HG03159 (cell line): ENCODE data around the gene BHLHA15.

Experiments used
- ATAC-seq: cut with Tn5 transposase; IDR thresholded peaks from one replicate; pipeline ENCODE4 v1.9.1; 2021; ENCODE audit warnings: mild to moderate bottlenecking, moderate library complexity; ENCODE audit not compliant: unreplicated experiment

The BHLHA15 gene

DNA sequence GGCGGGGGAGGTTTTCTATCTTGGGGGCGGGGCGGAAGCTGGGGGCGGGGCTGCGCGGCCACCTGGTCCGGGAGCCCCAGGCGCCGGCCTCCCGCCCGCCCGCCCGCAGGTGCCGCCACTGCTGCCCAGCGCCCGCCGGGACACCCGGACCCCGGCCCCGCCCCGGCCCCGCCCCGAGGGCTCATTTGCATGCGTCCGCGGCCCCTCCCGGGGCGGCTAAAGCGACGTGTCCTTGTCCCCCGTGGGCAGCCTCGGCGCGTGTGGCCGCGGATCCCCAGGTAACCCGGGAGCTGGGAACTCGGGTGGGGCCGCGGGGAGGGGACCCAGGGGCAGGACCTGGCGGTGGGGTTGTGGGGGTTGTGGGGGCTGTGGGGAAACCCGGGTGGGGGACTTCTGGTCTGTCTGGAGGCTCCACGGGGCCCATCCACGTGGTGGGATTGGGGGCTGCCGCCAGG, at the start of gene BHLHA15:
Gene BHLHA15 (plus strand): TSS at position 219 of the 455 bp plus-strand sequence. CDS start 871 bp downstream, outside the sequence.
- ATAC-seq: no peak

DNA sequence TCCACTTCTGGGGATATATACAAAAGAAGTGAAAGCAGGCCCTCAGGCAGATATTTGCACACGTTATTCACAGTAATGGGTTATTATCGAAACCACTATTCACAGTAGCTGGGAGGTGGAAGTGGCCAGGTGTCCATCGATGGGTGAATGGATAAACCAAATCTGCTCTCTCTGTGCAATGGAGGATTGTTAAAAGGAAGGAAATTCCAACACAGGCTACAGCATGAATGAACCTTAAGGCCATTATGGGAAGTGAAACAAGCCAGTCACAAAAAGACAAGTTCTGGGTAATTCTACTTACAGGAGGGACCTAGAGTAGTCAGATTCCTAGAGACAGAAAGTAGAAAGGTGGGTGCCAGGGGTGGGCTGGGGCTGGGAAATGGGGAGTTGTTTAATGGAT, 48.5 kb upstream of the BHLHA15 start:
- ATAC-seq: no peak

DNA sequence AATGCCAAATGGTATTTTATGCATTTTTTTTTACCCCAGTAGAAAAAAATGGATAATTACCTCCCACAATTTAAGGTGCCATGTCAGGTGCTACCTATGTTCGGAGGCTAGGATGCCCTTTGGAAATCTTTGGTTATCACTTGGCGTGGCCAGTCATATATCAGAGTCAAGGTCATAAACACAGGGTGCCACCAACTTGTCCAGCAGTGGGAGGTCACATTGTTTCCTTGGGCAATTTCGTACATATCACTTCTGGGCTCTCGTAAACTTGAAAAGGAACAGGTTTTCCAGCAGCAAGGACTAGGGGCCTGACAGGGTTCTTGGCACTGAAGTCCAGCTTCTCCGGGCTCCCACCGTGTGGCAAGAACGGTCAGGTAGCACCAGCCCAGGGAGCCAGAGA, 48.0 kb upstream of the BHLHA15 start:
- no peak for ATAC-seq

DNA sequence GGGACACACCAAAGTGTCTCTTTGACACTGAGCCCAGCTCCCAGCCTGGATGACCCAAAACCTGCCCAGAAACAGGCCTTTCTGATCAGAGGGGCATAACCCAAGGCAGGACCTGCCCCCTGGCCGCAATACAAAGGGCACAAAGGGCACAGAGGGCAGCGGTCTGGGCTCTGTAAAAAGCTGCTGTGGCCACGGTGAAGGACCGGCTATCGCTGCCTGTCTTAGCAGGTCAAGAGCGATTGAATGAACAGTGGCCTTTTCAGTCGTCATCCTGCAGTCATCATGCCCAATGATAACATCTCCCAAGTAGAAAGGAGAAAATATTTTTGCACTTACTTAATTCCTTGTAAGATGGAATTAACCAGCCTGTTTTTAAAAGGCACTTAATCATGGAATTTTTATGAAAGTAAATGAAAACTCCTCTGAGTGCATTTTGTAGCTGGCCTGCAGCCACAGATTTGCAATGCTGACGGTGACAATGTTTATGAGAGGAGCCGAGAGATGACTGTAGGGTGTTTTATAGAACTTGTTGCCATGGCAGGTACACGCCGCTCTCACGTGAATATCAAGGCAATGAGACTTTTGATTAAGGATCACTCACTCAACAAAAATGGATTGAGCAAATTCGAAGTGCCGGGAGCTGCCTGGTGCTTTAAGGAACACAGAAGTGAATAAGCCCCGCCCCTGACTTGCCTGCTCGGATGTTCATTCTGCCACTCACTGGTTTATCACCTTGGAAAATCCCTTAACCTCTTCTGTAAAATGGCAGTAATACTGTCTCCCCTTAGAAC, 47.3 kb upstream of the BHLHA15 start:
- ATAC-seq: no peak

DNA sequence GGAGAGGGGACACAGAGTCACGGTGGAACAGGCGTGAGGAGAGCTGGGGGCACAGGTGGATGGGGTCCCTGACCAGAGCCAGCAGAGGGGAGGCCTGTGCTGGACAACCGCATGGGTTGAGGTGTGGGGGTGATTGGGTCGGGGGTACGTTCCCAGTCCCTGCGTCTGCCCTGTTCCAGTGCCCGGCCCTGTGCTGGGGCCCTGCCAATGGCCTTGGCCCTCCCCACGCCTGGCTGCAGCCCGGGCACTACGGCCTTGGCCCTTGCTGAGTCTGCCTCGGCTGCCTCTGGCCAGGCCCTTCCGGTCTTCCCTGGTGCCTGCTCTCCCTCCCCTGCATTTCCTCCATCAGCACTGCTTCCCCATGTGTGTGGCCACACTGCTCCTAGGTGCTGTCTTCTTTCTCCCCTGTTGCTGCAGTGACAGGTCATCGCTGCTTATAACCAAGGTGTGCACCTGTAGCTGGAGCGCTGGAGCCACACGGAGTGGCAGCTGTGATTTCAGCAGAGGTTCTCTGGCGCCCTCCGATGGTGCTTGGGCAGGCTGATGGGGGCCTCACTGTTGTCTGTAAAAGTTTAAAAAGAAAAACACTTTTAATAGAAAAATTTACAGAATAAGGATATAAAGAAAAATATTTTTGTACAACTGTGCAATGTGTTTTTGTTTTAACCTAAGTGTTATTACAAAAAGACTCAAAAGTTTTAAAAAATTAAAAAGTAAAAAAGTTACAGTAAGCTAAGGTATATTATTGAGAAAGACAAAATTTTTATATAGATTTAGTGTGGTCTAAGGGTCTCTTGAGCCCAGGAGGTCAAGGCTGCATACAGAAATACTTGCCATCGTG, 45.2 kb upstream of the BHLHA15 start:
- peak; percentile 72 for ATAC-seq

DNA sequence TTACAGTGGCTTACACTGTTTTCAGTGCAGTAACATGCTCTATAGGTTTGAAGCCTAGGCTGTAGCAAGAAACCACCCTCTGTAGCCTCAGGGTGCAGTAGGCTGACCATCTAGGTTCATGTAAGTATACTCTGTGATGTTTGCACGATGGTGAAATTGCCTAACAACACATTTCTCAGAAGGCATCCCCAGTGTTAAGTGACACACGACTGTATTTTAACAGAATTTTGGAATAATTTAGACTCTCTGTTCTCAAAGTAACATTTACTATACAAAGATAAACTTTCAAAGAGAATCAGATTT, 44.6 kb upstream of the BHLHA15 start:
- ATAC-seq: no peak

DNA sequence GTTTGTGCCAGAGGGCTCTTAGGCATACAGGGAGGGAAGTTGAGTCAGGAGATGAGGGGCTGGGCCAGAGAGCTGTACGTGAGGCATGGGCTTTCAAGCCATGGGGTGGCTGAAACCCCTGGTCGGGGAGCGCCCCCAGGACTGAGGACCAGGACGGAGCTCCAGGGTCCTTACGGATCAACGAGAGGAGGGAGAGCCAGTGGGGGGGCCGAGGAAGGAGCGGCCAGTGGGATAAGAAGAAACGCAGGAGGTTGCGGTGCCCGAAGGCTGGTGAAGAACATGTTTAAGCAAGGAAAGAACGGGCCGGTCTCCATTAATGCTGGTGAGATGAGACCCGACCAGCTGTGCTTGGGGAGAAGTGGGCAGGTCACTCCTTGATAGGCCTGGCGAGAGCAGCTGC, 43.6 kb upstream of the BHLHA15 start:
- no peak for ATAC-seq

DNA sequence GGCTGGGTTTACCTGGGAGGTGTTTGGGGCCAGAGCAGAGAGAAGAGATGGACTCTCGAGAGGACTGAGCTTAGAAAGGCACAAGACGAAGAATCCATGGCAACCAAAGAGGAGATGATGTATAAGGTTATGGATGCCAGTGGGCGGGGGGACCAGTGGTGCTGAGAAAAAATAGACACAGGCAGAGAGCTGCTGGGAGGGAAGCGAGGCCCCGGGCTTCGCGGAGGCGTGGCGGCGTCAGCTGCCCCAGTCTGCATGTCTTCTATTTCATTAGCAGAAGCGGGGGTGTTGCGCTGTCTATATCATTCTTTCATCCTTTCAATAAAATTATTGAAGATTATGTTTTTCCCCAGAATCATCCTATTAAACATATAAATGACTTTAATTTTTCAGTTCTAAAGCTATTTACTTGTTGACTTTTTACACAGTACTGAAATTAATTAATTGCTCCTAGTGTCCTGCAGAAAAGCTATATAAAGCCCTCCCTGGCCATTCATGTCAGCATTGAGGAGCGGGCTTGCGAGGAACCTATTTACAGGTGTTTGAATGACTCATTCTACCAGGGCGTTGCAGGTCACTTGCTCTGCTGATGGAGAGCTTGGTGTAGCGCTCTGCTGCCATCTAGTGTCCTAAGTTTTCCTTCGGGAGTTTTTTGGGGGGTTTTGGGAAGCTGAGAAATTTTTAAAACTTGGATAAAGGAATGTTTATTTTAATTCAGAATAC, 42.9 kb upstream of the BHLHA15 start:
- peak; percentile 77 for ATAC-seq

DNA sequence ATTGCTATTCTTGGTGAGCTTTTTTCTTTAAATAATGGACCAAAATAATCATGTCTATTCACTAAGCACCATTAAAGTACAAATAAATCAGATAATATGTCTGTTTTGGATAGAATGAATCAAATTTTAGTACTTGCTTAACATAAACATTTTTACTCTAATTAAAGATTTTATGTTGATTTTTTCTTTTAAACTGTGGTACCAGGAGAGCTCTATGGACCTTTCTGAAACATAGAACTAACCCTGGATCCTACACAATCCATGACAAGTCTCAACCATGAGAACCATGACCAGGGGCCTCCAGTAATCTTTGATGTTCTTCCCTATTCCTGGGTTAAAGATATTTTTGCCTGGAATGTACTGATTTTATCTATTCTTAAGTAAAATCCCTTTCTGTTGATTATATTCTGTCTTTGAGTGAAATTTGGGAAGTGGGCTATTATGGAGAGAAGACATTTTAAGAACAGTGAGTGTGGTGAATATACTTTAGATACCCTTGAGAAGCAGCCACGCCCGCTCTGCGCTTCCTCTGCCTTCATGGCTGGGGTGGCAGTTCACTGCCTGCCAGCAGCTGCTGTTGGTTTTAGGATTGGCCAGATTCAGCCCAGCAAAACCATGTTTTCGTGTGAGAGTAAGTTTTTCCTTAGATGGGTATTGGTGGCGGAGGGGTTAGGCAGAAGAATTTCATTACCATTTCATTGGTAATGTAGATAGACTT, 42.2 kb upstream of the BHLHA15 start:
- ATAC-seq: no peak

DNA sequence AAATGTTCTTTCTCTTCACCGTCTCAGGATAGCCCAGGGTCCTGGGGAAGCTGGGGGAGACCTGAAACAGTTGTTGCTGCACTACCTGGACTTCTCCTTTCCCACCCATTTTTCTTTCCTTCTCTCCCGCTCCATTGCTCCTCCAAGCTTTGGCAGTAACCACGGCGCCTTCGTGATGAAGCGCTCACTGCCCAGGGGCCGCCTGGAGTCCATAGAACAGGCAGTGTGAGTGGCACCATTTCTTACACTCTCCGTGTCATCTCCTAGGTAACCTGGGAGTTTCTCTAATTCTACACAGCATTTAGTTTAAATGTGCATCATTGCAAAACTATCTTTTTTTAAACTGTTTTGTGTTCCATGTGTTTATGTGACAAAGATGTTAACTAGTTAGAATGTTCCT, 40.3 kb upstream of the BHLHA15 start:
- ATAC-seq: no peak

DNA sequence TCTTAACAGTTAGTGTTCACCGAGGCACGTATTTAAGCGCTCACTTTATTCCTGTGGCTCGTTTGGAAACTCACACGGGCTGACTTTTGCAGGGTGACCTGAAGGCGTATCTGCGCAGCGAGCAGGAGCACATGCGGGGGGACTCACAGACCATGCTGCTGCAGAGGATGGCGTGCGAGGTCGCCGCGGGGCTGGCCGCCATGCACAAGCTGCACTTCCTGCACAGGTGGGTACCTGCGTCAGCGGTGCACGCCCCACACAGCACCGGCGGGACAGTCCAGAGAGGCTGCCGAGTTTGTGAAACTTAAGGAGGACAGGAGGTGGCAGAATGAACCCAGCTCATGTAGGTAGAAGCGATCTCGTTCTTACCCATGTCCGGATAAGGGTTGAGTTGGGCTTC, 39.8 kb upstream of the BHLHA15 start:
- ATAC-seq: no peak

DNA sequence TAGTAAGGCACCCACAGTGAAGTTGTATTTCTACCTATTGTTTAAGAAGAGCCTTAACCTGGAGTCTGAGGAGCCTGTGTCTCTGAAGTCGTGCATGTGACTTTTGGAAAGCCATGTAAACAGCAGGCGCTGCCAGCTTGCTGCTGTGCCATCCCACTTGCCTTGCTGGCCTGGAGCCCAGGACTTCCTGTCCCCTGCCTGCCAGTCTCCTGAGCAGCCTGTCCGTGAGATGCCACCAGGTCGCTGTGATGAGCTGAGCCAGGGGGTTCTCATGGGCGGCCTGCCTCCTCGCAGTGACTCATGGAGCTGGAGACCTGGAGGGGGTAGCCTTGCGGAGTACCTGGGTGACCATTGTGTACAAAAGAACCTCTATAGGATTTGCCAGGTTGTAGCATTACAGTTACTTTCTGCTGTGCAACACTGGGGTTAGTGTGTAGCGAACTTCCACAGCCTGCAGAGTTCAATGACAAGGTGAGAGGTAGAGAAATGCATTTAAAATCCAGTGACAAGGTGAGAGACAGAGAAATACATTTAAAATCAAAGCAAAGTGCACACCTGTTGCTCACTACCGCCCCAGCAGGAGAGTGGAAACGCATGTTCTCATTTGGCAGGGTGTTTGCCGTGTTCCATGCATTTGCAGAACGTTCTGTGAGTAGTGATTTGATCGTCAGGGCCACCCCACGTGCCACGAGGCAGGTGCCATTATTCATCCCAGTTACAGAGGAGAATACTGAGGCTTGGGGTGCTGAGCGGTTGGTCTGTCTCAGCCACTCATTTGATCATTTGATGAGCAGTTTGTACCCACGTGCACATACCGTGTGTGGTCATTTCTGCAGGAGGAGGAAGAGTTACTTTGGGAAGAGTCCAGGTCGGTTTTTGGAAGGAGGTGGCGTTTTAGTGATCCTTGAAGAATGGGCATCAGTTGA, 36.6 kb upstream of the BHLHA15 start:
- ATAC-seq: no peak

DNA sequence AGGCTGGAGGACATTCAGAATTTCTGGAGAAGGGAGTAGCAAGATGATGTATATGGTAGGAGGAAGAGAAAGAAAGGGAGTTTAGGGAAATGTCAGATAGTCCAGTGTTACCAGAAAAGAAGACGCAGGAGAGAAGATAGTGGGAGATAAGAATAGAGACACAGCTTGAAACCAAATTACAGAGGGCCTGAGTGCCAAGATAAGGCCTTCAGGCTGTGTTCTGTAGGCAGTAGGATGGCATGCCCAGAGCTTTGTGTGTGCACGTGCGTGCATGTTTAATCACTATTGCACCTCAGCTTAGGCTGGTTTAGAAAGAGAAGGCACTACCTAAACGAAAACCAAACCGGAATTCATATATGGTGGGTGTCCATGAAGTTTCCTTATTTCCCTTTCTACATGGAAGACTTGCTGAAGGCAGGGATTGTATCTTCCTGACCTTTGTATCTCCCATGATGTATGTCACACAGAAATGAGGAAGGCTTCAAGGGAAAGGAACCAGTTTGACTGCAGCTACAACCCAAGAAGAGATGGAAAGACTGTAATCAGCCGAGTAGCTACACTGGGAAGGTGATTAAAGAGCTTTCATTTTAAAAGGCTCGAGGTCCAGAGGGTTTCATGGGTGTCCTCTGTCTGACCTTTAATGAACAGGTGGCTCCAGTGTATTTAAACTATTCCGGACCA, 35.8 kb upstream of the BHLHA15 start:
- no peak for ATAC-seq

DNA sequence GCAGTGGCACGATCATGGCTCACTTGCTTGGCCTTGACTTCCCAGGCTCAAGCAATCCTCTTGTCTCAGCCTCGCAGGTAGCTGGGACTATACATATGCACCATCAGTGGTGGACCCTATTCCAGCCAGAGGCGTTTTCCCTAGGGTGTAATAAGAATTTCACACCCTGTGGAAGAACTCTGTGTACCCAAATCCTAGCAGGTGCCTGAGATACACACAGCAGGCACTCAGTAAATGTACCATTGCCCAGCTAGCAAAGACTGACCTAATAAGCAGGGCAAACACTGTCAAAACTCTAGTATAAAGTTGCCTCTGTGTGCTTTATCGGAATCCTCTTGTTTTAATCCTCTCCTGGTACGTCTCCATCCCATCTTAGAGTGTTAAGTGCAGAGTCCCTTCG, 33.7 kb upstream of the BHLHA15 start:
- ATAC-seq: no peak

DNA sequence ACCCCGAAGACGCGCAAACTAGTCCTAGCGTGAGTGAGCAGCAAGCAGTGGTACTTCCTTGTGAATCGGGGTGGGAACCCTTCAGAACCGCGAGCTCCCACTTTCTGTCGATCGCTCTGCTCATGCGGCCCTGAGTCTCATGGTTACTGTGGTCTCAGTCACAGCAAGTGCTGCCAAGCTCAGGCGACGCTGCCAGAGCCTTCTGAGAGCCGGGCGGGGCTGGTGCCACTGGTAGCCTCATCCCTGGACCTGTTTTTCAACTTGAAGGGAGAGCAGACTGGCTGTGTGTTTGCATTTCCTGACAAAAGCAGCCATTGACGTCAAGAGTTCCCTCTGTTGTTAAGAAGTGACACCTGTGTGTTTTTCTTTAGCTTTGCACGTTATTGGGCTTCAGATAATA, 32.9 kb upstream of the BHLHA15 start:
- no peak for ATAC-seq

DNA sequence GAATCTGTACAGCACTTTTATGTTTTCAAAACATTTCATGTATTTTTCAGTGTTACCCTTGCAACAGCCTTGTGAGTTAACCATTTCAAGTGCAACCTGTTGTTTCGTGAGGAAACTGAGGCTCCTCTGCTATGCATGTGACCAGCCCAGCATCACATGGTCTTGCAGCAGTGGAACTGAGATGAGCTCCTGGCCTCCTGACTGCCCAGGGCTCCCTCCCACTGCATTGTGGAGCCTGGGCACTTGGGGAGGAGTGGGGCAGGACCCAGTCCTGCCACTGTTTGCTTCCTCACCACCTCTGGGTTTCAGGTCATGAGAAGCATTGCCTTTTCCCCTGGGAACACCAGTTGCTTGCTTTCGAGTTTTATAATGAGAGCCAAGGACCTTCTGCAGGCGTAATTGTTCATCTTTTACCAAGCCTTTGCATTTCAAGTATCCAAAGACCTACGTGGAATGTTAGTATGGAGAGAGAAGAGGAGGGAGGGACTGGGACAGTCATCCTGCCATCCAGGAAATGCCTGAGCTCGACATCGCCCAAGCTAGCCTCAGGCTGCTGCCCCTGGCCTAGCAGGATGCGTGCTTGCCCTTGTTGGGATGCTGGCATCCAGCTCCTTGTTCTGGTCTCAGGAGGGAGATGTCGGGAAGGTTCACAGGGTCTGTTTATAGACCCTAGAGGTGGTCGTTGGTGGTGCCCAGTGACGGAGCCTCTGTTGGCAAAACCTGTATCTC, 32.3 kb upstream of the BHLHA15 start:
- no peak for ATAC-seq

DNA sequence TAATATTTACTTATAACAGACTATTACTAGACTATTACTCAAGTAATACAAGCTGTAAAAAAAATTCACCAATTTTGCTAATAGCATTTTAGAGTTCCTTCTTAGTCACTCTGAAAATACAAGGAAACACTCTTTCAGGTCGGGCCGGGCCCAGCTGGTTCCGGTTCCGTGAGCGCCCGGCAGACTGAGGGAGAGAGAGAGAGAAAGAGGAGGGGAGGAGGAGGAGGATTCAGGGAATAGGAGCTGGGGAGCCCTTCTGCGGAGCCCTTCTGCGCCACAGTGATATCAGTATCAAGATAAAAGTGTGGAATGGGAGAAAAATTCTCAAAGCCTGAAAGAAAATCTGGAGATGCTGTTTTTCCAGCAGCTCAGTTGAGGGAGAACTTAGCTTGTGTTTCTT, 30.5 kb upstream of the BHLHA15 start:
- no peak for ATAC-seq

DNA sequence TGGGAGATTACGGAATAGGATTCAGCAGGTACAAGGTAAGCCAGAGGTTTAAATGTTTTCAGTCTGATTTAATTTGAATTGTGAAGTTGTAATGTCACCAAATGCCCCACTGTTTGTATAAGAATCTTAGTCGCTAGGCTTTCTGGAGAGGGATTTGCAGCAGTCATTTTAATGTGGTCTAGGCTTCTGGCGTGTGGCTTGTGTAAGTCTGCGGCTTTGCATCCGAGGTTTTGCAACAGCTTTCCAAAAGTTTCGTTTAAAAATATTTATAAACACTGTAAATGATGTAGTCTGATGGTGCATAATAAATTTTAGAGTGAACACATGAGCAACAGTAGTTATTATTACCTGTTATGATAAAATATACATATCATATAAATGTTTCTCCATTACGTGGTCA, 26.1 kb upstream of the BHLHA15 start:
- no peak for ATAC-seq
